Measurements from ENCODE around the gene CD2AP.

GRCh38 chr6:47473791-47474346 lies 3.7 kb upstream of the CD2AP start:
- TF ChIP-seq, protein P1, sequence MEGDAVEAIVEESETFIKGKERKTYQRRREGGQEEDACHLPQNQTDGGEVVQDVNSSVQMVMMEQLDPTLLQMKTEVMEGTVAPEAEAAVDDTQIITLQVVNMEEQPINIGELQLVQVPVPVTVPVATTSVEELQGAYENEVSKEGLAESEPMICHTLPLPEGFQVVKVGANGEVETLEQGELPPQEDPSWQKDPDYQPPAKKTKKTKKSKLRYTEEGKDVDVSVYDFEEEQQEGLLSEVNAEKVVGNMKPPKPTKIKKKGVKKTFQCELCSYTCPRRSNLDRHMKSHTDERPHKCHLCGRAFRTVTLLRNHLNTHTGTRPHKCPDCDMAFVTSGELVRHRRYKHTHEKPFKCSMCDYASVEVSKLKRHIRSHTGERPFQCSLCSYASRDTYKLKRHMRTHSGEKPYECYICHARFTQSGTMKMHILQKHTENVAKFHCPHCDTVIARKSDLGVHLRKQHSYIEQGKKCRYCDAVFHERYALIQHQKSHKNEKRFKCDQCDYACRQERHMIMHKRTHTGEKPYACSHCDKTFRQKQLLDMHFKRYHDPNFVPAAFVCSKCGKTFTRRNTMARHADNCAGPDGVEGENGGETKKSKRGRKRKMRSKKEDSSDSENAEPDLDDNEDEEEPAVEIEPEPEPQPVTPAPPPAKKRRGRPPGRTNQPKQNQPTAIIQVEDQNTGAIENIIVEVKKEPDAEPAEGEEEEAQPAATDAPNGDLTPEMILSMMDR (IDR thresholded peaks at IDR 0.05): no peak
- TF ChIP-seq POLR2AphosphoS5 (IDR thresholded peaks at IDR 0.05) (no peak), POLR2A (IDR thresholded peaks at IDR 0.05) (no peak), EP300 (IDR thresholded peaks at IDR 0.05; ENCODE audit: low read depth) (no peak)

Data from transverse colon (tissue), 4 donors.